ENCODE data around the gene SNAPC2.

SNAPC2 gene

GRCh38 chr19:7924241-7924640 lies 4.1 kb downstream of the SNAPC2 start:
- H3K4me1 ChIP-seq, result peaks cover 10% of the 10 kb centered on the region
- H3K9me3 ChIP-seq (ENCODE audit: control insufficient read depth, low read length), result no peaks in the 10 kb centered on the region
- TF ChIP-seq CTCF (IDR thresholded peaks at IDR 0.05), result no peak
- no peaks in the 10 kb centered on the region for H3K27me3 ChIP-seq (ENCODE audit: control insufficient read depth, insufficient read depth, low read length)
- no peak overlapping the region for H3K4me2 ChIP-seq (ENCODE audit: low read length)
- H3K36me3 ChIP-seq (ENCODE audit: control insufficient read depth, insufficient read depth, low read length), result no peaks in the 10 kb centered on the region
- no peak overlapping the region for H3K4me3 ChIP-seq (ENCODE audit: low read depth, low read length)
- no peak overlapping the region for H3K9ac ChIP-seq
- H2AFZ ChIP-seq, result no peak overlapping the region
- no peak overlapping the region for H3K27ac ChIP-seq
- no peaks in the 10 kb centered on the region for H3K79me2 ChIP-seq

GRCh38 chr19:7924651-7925170 lies 4.6 kb downstream of the SNAPC2 start:
- Histone ChIP-seq H3K4me3 (ENCODE audit: low read depth, low read length) (no peak overlapping the region), H3K4me1 (peaks cover 9% of the 10 kb centered on the region), H3K27ac (no peak overlapping the region), H3K4me2 (ENCODE audit: low read length) (peak overlapping the region; percentile 69), H3K27me3 (ENCODE audit: control insufficient read depth, insufficient read depth, low read length) (no peaks in the 10 kb centered on the region), H3K9me3 (ENCODE audit: control insufficient read depth, low read length) (no peaks in the 10 kb centered on the region), H3K9ac (no peak overlapping the region), H3K36me3 (ENCODE audit: control insufficient read depth, insufficient read depth, low read length) (no peaks in the 10 kb centered on the region), H2AFZ (peak overlapping the region; percentile 38), H3K79me2 (no peaks in the 10 kb centered on the region)
- no peak for TF ChIP-seq CTCF (IDR thresholded peaks at IDR 0.05)

- H3K79me2 ChIP-seq, result no peaks in the 10 kb centered on the region
- H3K4me2 ChIP-seq (ENCODE audit: low read length), result peak overlapping the region; percentile 69
- H2AFZ ChIP-seq, result peak overlapping the region; percentile 38
- TF ChIP-seq CTCF (IDR thresholded peaks at IDR 0.05), result peak; percentile 85
- H3K27me3 ChIP-seq (ENCODE audit: control insufficient read depth, insufficient read depth, low read length), result no peaks in the 10 kb centered on the region
- peaks cover 7% of the 10 kb centered on the region for H3K4me1 ChIP-seq
- no peaks in the 10 kb centered on the region for H3K36me3 ChIP-seq (ENCODE audit: control insufficient read depth, insufficient read depth, low read length)
- no peaks in the 10 kb centered on the region for H3K9me3 ChIP-seq (ENCODE audit: control insufficient read depth, low read length)
- H3K4me3 ChIP-seq (ENCODE audit: low read depth, low read length), result peak overlapping the region; percentile 20
- no peak overlapping the region for H3K9ac ChIP-seq
- H3K27ac ChIP-seq, result no peak overlapping the region
Observed at GRCh38 chr19:7925171-7925851, 5.2 kb downstream of the SNAPC2 start.

- Histone ChIP-seq H3K9me3 (ENCODE audit: control insufficient read depth, low read length) (no peaks in the 10 kb centered on the region), H3K79me2 (no peaks in the 10 kb centered on the region), H3K9ac (no peak within 1 kb of the TSS), H2AFZ (peak within 1 kb of the TSS; percentile 38), H3K4me3 (ENCODE audit: low read depth, low read length) (peak within 1 kb of the TSS; percentile 37), H3K4me2 (ENCODE audit: low read length) (peak within 1 kb of the TSS; percentile 69), H3K4me1 (peaks cover 7% of the 10 kb centered on the region), H3K36me3 (ENCODE audit: control insufficient read depth, insufficient read depth, low read length) (no peaks in the 10 kb centered on the region), H3K27me3 (ENCODE audit: control insufficient read depth, insufficient read depth, low read length) (no peaks in the 10 kb centered on the region), H3K27ac (no peak within 1 kb of the TSS)
- TF ChIP-seq CTCF (IDR thresholded peaks at IDR 0.05), result no peak
Observed at GRCh38 chr19:7926021-7926726, 6.0 kb downstream of the SNAPC2 start, which contains the start of gene CTXN1. TSS of gene CTXN1 (minus strand) at chr19:7926135. CDS start at chr19:7925538, 597 bp downstream.
